ENCODE data around the gene PPP1R37. TPM values are rescaled to one million over a fixed set of nuclear protein-coding genes. Genes with fewer than 3 reads are reported as not detected.

Gene PPP1R37
- total and polyA plus RNA-seq, 2 donors (not counting 1 experiment from before 2014, with no cell fraction given): 20.7 to 28.1 TPM

GRCh38 chr19:45140533-45140932, 47.6 kb downstream of the PPP1R37 start:
- 97% methylated on average over 11 of the region's 11 CpGs for WGBS (ENCODE audit: insufficient coverage)

More at GRCh38 chr19:45140533-45140932, 47.6 kb downstream of the PPP1R37 start:
- Histone ChIP-seq H3K27ac (ENCODE audit: low read length in 2 of 2) (no peak overlapping the region), H2AFZ (ENCODE audit: insufficient read depth, low read depth, low read length, poor library complexity, severe bottlenecking) (no peak overlapping the region), H3K9ac (ENCODE audit: low read length) (no peak overlapping the region), H3K4me1 (ENCODE audit: control insufficient read depth in 2 of 2, insufficient read depth in 2 of 2, low read length in 2 of 2) (peaks cover 22 to 29% of the 10 kb centered on the region in 2 donors), H3K36me3 (replicated peaks in 1 of 2; ENCODE audit: control extremely low read depth in 1 of 2, control insufficient read depth in 1 of 2, extremely low read depth in 1 of 2, insufficient read depth in 2 of 2, low read length in 1 of 2) (peaks cover 0 to 15% of the 10 kb centered on the region in 2 experiments), H3K4me3 (ENCODE audit: control extremely low read depth in 1 of 5, extremely low read depth in 1 of 5, insufficient read depth in 1 of 5, low read depth in 2 of 5, low read length in 4 of 5) (no peak overlapping the region), H3K4me2 (replicated peaks; ENCODE audit: low read depth, low read length, poor library complexity, severe bottlenecking) (no peak overlapping the region), H3K27me3 (replicated peaks in 1 of 4; ENCODE audit: control extremely low read depth in 1 of 4, control insufficient read depth in 3 of 4, insufficient read depth in 4 of 4, low read length in 3 of 4) (no peaks in the 10 kb centered on the region), H3K9me3 (ENCODE audit: control extremely low read depth in 1 of 3, control insufficient read depth in 2 of 3, insufficient read depth in 1 of 3, low read length in 2 of 3) (no peaks in the 10 kb centered on the region), H3K79me2 (ENCODE audit: control insufficient read depth, insufficient read depth, low read length) (peaks cover 38% of the 10 kb centered on the region), H4K20me1 (ENCODE audit: control insufficient read depth, insufficient read depth, low read length, poor library complexity, severe bottlenecking) (peaks cover 13% of the 10 kb centered on the region)
- POLR2A ChIA-PET: no interaction called here
- H3K4me1 Mint-ChIP-seq: peaks cover 26% of the 10 kb centered on the region
- H3K4me3 Mint-ChIP-seq: no peak overlapping the region
- no peak overlapping the region for H3K27ac Mint-ChIP-seq
- H3K9me3 Mint-ChIP-seq (ENCODE audit: insufficient read depth): no peaks in the 10 kb centered on the region
- intact Hi-C loops (cut with micrococcal nuclease): no loop called here
- H3K27me3 Mint-ChIP-seq: no peaks in the 10 kb centered on the region
- TF ChIP-seq CTCF (IDR thresholded peaks at IDR 0.05) (no peak), EZH2 (IDR thresholded peaks at IDR 0.05; ENCODE audit: borderline replicate concordance, insufficient read depth, low read depth, low read length, poor library complexity, severe bottlenecking) (no peak)
- DNase-seq (no peak), ATAC-seq (ENCODE audit: low read depth) (no peak)
- CTCF ChIA-PET: no interaction called here
